Endothelial cell of umbilical vein (primary cell): ENCODE data around the gene TUBGCP3. TPM values are rescaled to one million over a fixed set of nuclear protein-coding genes. Genes with fewer than 3 reads are reported as not detected.

Source experiments
- BruUV-seq: library from RNA; stranded (reverse); fragments of 400-500 nt; replicated peaks from 2 replicates; lab custom pipeline; 2021; lab: Mats Ljungman, UMichigan
- CTCF ChIA-PET: fragments of 300-600, 350-600 bp; sonication (Branson Sonifier 250); formaldehyde crosslinking; loops from one replicate; lab custom pipeline; 2021; ENCODE audit warnings: antibody characterized with exemption, inconsistent platforms; lab: Charles Lee
- POLR2A ChIA-PET: fragments of 300-600, 350-600 bp; sonication (Branson Sonifier 250); formaldehyde crosslinking; loops from one replicate; lab custom pipeline; 2021; ENCODE audit warnings: antibody characterized with exemption, inconsistent platforms; lab: Charles Lee
- DNase-seq: peaks from one replicate; pipeline ENCODE4 v3.0.0-alpha.2; 2011; ENCODE audit warnings: low read depth, low spot score
- FAIRE-seq: peaks from 2 replicates; lab custom pipeline; 2011; peaks lifted over from hg19 to GRCh38; lab: Jason Lieb, UNC
- H2AFZ ChIP-seq: 2 replicates; pipeline ENCODE4 v1.6.0; 2012; ENCODE audit warnings: low read depth, low read length, control low read depth, inconsistent platforms
- H3K27ac ChIP-seq: 2 replicates; pipeline ENCODE4 v1.5.1; 2011; ENCODE audit warnings: low read depth, mild to moderate bottlenecking, control low read depth, low read length, moderate library complexity; ENCODE audit not compliant: insufficient read depth
- H3K27me3 ChIP-seq, 2 experiments: 2 replicates each; pipeline versions ENCODE4 v1.6.0 to v1.6.1; 2011; ENCODE audit warnings: low read length in 2 of 2, mixed read lengths in 1 of 2; ENCODE audit not compliant: control insufficient read depth in 2 of 2, insufficient read depth in 2 of 2
- H3K36me3 ChIP-seq, 2 experiments: 2 replicates in 1 of 2; 3 replicates in 1 of 2; pipeline ENCODE4 v1.5.1; 2011; ENCODE audit warnings: low read length in 2 of 2, mild to moderate bottlenecking in 1 of 2, moderate library complexity in 1 of 2; ENCODE audit not compliant: control insufficient read depth in 2 of 2, insufficient read depth in 2 of 2; ENCODE audit errors: extremely low read depth in 1 of 2
- H3K4me1 ChIP-seq: 3 replicates; pipeline ENCODE4 v1.5.1; 2011; ENCODE audit warnings: mild to moderate bottlenecking, low read length; ENCODE audit not compliant: control insufficient read depth, insufficient read depth; ENCODE audit errors: extremely low read depth
- H3K4me2 ChIP-seq: 2 replicates; pipeline ENCODE4 v1.6.1; 2011; ENCODE audit warnings: low read length, control low read depth, mixed read lengths; ENCODE audit not compliant: insufficient read depth
- H3K4me3 ChIP-seq, 3 experiments: fragments of 200-600 bp in 1 of 3; sonication (generic), shearing (Covaris generic) in 1 of 3; replicated peaks in 1 of 3; 2 replicates each; pipeline ENCODE4 v1.5.1; 2011 to 2016; ENCODE audit warnings: control low read depth in 3 of 3, low read length in 3 of 3, mild to moderate bottlenecking in 2 of 3, inconsistent platforms in 1 of 3, low read depth in 1 of 3, moderate library complexity in 1 of 3; ENCODE audit not compliant: insufficient read depth in 1 of 3
- H3K79me2 ChIP-seq: 2 replicates; pipeline ENCODE4 v1.6.0; 2012; ENCODE audit warnings: low read length, inconsistent platforms; ENCODE audit not compliant: control insufficient read depth, insufficient read depth
- H3K9ac ChIP-seq: replicated peaks from 2 replicates; pipeline ENCODE3; 2011; ENCODE audit warnings: low read length, control low read depth; ENCODE audit not compliant: insufficient read depth; ENCODE audit errors: extremely low read depth
- H3K9me1 ChIP-seq: replicated peaks from 3 replicates; pipeline ENCODE4 v1.6.0; 2011; ENCODE audit warnings: mild to moderate bottlenecking, low read length; ENCODE audit not compliant: control insufficient read depth, insufficient read depth; ENCODE audit errors: extremely low read depth
- H3K9me3 ChIP-seq: replicated peaks from 2 replicates; pipeline ENCODE4 v1.5.1; 2012; ENCODE audit warnings: low read length, inconsistent platforms; ENCODE audit not compliant: control insufficient read depth, insufficient read depth
- H4K20me1 ChIP-seq: replicated peaks from 2 replicates; pipeline ENCODE3; 2011; ENCODE audit warnings: mild to moderate bottlenecking, low read length; ENCODE audit not compliant: control insufficient read depth, insufficient read depth; ENCODE audit errors: extremely low read depth
- CTCF ChIP-seq, 2 donors: IDR thresholded peaks; 1 replicate in 1 of 2; 2 replicates in 1 of 2; pipeline ENCODE4 v1.5.1; 2011; ENCODE audit warnings: low read length in 2 of 2, mild to moderate bottlenecking in 2 of 2, moderate library complexity in 2 of 2, control low read depth in 1 of 2, inconsistent platforms in 1 of 2, low read depth in 1 of 2; ENCODE audit not compliant: insufficient read depth in 1 of 2; ENCODE audit errors: extremely low read depth in 1 of 2
- EZH2 ChIP-seq: IDR thresholded peaks from 2 replicates; pipeline ENCODE4 v1.6.1; 2012; ENCODE audit warnings: borderline replicate concordance, low read depth, mild to moderate bottlenecking, moderate library complexity, low read length, inconsistent platforms; ENCODE audit not compliant: severe bottlenecking
- FOS ChIP-seq: IDR thresholded peaks from 2 replicates; pipeline ENCODE4 v1.6.1; 2011; ENCODE audit warnings: mild to moderate bottlenecking, low read length, moderate library complexity, borderline replicate concordance; ENCODE audit not compliant: insufficient read depth
- GATA2 ChIP-seq: IDR thresholded peaks from 2 replicates; pipeline ENCODE4 v1.7.0; 2011; ENCODE audit warnings: low read depth, mild to moderate bottlenecking, moderate library complexity, mixed read lengths, low read length; ENCODE audit not compliant: insufficient read length, insufficient read depth
- JUN ChIP-seq: IDR thresholded peaks from 2 replicates; pipeline ENCODE4 v1.6.1; 2011; ENCODE audit warnings: borderline replicate concordance, low read depth; ENCODE audit not compliant: insufficient read length, insufficient read depth
- MAX ChIP-seq: IDR thresholded peaks from 2 replicates; pipeline ENCODE4 v1.6.1; 2011; ENCODE audit not compliant: insufficient read depth, insufficient read length
- MYC ChIP-seq: IDR thresholded peaks from one replicate; pipeline ENCODE4 v1.6.1; 2011; ENCODE audit warnings: mild to moderate bottlenecking, low read depth, low read length
- POLR2A ChIP-seq: IDR thresholded peaks from 2 replicates; pipeline ENCODE4 v1.6.1; 2012; ENCODE audit warnings: low read depth, mild to moderate bottlenecking, control low read depth, low read length
- POLR2AphosphoS5 ChIP-seq: IDR thresholded peaks from 2 replicates; pipeline ENCODE4 v1.6.1; 2012; ENCODE audit warnings: low read depth, mild to moderate bottlenecking, control low read depth, low read length, moderate library complexity; ENCODE audit not compliant: insufficient read depth
- dilution Hi-C: fragments of 300-500 bp; cut with MboI; formaldehyde crosslinking; loops from one replicate; pipeline ENCODE4 v1.15.0; 2019; ENCODE audit warnings: low sequenced_read_pairs; ENCODE audit not compliant: extremely low pct_ligation_motif_present
- intact Hi-C: fragments of 100-400 bp; cut with micrococcal nuclease; formaldehyde crosslinking; loops from one replicate; pipeline ENCODE4 v1.10.0; 2022
- polyA plus RNA-seq, 4 experiments: library from polyadenylated mRNA; depleted of rRNA in 3 of 4; stranded (reverse) in 3 of 4; unstranded in 1 of 4; fragments of >200 nt; gene quantifications; 2 replicates each; pipeline versions ENCODE4 v1.2.1 to v1.2.3, GENCODE V29; 2011 to 2012; ENCODE audit warnings: missing spikeins in 1 of 4
- total RNA-seq: library from RNA; stranded (reverse); gene quantifications from 2 replicates; pipeline ENCODE4 v1.2.3, GENCODE V29; 2021

TUBGCP3 gene
- total and polyA plus RNA-seq, 2 donors (not counting 3 experiments of a cell fraction or from before 2014, with no cell fraction given), result 36.4 to 47.7 TPM

GRCh38 chr13:112531263-112531794, 56.6 kb downstream of the TUBGCP3 start:
- H3K79me2 ChIP-seq, result no peaks in the 10 kb centered on the region
- no peaks in the 10 kb centered on the region for H3K4me1 ChIP-seq
- H3K9me1 ChIP-seq, result no peaks in the 10 kb centered on the region
- ChIA-PET CTCF (no interaction called here), POLR2A (no interaction called here)
- FAIRE-seq (no peak), DNase-seq (no peak)
- no peaks in the 10 kb centered on the region for H3K27me3 ChIP-seq
- no peak overlapping the region for H3K9ac ChIP-seq
- no peak overlapping the region for H3K4me2 ChIP-seq
- H3K36me3 ChIP-seq, result no peaks in the 10 kb centered on the region
- TF ChIP-seq FOS (no peak), POLR2A (no peak), CTCF (IDR thresholded peaks at IDR 0.05; ENCODE audit: extremely low read depth in 1 of 2, insufficient read depth in 1 of 2, low read depth in 1 of 2, low read length in 2 of 2) (no peak)
- no peaks in the 10 kb centered on the region for H4K20me1 ChIP-seq
- intact Hi-C loops (no loop called here), dilution Hi-C loops (no loop called here)
- no peak overlapping the region for H3K27ac ChIP-seq
- H3K9me3 ChIP-seq, result no peaks in the 10 kb centered on the region
- no peak overlapping the region for H3K4me3 ChIP-seq
- BruUV-seq, result no TSS peak
- H2AFZ ChIP-seq, result no peak overlapping the region

- H3K9me1 ChIP-seq, result no peaks in the 10 kb centered on the region
- POLR2A ChIA-PET, result no interaction called here
- H3K4me3 ChIP-seq, result no peak overlapping the region
- H3K4me2 ChIP-seq, result no peak overlapping the region
- no peak overlapping the region for H2AFZ ChIP-seq
- no TSS peak for BruUV-seq
- FAIRE-seq (no peak), DNase-seq (no peak)
- TF ChIP-seq GATA2 (no peak), POLR2AphosphoS5 (no peak), MYC (no peak), EZH2 (no peak), FOS (no peak), POLR2A (no peak), JUN (no peak), MAX (no peak), CTCF (IDR thresholded peaks at IDR 0.05; ENCODE audit: extremely low read depth in 1 of 2, insufficient read depth in 1 of 2, low read depth in 1 of 2, low read length in 2 of 2) (no peak)
- H3K79me2 ChIP-seq, result no peaks in the 10 kb centered on the region
- no peak overlapping the region for H3K9ac ChIP-seq
- no peaks in the 10 kb centered on the region for H3K4me1 ChIP-seq
- no peaks in the 10 kb centered on the region for H4K20me1 ChIP-seq
- intact Hi-C loops (no loop called here), dilution Hi-C loops (no loop called here)
- CTCF ChIA-PET, result no interaction called here
- no peaks in the 10 kb centered on the region for H3K36me3 ChIP-seq
- no peaks in the 10 kb centered on the region for H3K27me3 ChIP-seq
- no peak overlapping the region for H3K27ac ChIP-seq
- H3K9me3 ChIP-seq, result no peaks in the 10 kb centered on the region
These were observed 57.1 kb downstream of the TUBGCP3 start for GRCh38 chr13:112530861-112531260.
